T47D (cell line): Measurements from ENCODE around the gene SPSB3.
"Not testable (repeated sequence)": the region's sequence is repeated elsewhere in the genome, so short reads cannot be mapped to it uniquely, and the experiment has no call there.

ENCODE experiments used
- DNase-seq, 2 experiments: peaks; one replicate each; pipeline versions ENCODE4 v3.0.0 to v3.0.0-alpha.2; 2011 to 2012; ENCODE audit warnings: low read depth in 1 of 2, low spot score in 1 of 2
- JUND ChIP-seq: IDR thresholded peaks from 2 replicates; pipeline ENCODE4 v1.6.1; 2012; ENCODE audit warnings: low read depth
- in situ Hi-C: cut with HindIII; loops from 2 replicates; pipeline ENCODE4 v1.10.0; 2016; ENCODE audit warnings: low sequenced_read_pairs, low pct_unique_long_range_greater_than_20kb

SPSB3 gene

GRCh38 chr16:1740781-1741490 lies 41.4 kb downstream of the SPSB3 start:
- TF ChIP-seq JUND: no peak
- in situ Hi-C loops: no loop called here
- DNase-seq: no peak

- DNase-seq: no peak
- in situ Hi-C loops: no loop called here
- no peak for TF ChIP-seq JUND
These were observed 42.1 kb downstream of the SPSB3 start for GRCh38 chr16:1740234-1740633.

- DNase-seq: no peak
- no peak for TF ChIP-seq JUND
- in situ Hi-C loops: no loop called here
These were observed 47.6 kb downstream of the SPSB3 start for GRCh38 chr16:1734816-1735215.

GRCh38 chr16:1734123-1734522 lies 48.2 kb downstream of the SPSB3 start:
- DNase-seq: no peak
- TF ChIP-seq JUND: no peak
- in situ Hi-C loops: no loop called here

- in situ Hi-C loops, DNase-seq: not testable (repeated sequence)
These were observed 49.8 kb downstream of the SPSB3 start for GRCh38 chr16:1732551-1732987.

GRCh38 chr16:1732071-1732470 lies 50.3 kb downstream of the SPSB3 start:
- no peak for DNase-seq
- in situ Hi-C loops: no loop called here
- TF ChIP-seq JUND: no peak

GRCh38 chr16:1731603-1732002 lies 50.8 kb downstream of the SPSB3 start:
- peak; percentile 53 to 67 for DNase-seq
- in situ Hi-C loops: no loop called here
- TF ChIP-seq JUND: no peak

GRCh38 chr16:1731073-1731472 lies 51.3 kb downstream of the SPSB3 start:
- in situ Hi-C loops: no loop called here
- no peak for TF ChIP-seq JUND
- DNase-seq: no peak

- no peak for DNase-seq
- in situ Hi-C loops: no loop called here
- TF ChIP-seq JUND: no peak
These were observed 52.9 kb downstream of the SPSB3 start for GRCh38 chr16:1729445-1729844.

- TF ChIP-seq JUND: no peak
- in situ Hi-C loops: no loop called here
- DNase-seq: no peak
These were observed 53.3 kb downstream of the SPSB3 start for GRCh38 chr16:1729026-1729425.

- no peak for DNase-seq
- in situ Hi-C loops: no loop called here
- TF ChIP-seq JUND: no peak
These were observed 54.4 kb downstream of the SPSB3 start for GRCh38 chr16:1727651-1728624.
